K562 (cell line): ENCODE data around the gene NR6A1. TPM values are rescaled to one million over a fixed set of nuclear protein-coding genes. Genes with fewer than 3 reads are reported as not detected.
A peak's percentile ranks its signal among the peaks of the same experiment; 100 is the strongest.

ENCODE experiments used
- CBX2 ChIP-seq: fragments of 200-600 bp; sonication (generic); IDR thresholded peaks from one replicate; pipeline ENCODE4 v1.6.1; 2012; ENCODE audit warnings: mild to moderate bottlenecking, low read length, inconsistent platforms; ENCODE audit not compliant: insufficient read depth, poor library complexity, severe bottlenecking
- KDM2B ChIP-seq: fragments of 250-450 bp; sonication (Bioruptor Pico); IDR thresholded peaks from 2 replicates; pipeline ENCODE4 v1.8.0; 2021; ENCODE audit warnings: mild to moderate bottlenecking, moderate library complexity
- MAFK ChIP-seq: IDR thresholded peaks from 2 replicates; pipeline ENCODE4 v1.6.1; 2011; ENCODE audit warnings: low read length, improper control_type of control experiment
- MIER1 ChIP-seq: fragments of 450-650 bp; IDR thresholded peaks from 2 replicates; pipeline ENCODE4 v1.6.1; 2016; ENCODE audit warnings: antibody characterized with exemption, mild to moderate bottlenecking, low read depth
- MYNN ChIP-seq, 2 experiments: sonication (generic); formaldehyde crosslinking in 1 of 2; IDR thresholded peaks; 2 replicates each; pipeline versions ENCODE4 v1.5.0 to v1.6.1; 2016 to 2020; ENCODE audit warnings: antibody characterized with exemption in 1 of 2, missing genetic modification reagents in 1 of 2
- NCOA4 ChIP-seq: fragments of 450-650 bp; IDR thresholded peaks from 2 replicates; pipeline ENCODE4 v1.6.1; 2018; ENCODE audit warnings: mild to moderate bottlenecking; ENCODE audit not compliant: partially characterized antibody
- PURB ChIP-seq: sonication (generic); formaldehyde crosslinking; IDR thresholded peaks from 2 replicates; pipeline ENCODE4 v1.9.0; 2021; ENCODE audit warnings: low read depth, mild to moderate bottlenecking, missing genetic modification reagents
- SAP30 ChIP-seq: fragments of 200-600 bp; sonication (generic); IDR thresholded peaks from 2 replicates; pipeline ENCODE4 v1.6.1; 2012; ENCODE audit warnings: borderline replicate concordance, low read depth, mild to moderate bottlenecking, moderate library complexity, low read length, control low read depth, inconsistent platforms; ENCODE audit not compliant: insufficient read depth, poor library complexity, severe bottlenecking
- ZBTB7A ChIP-seq: IDR thresholded peaks from 2 replicates; pipeline ENCODE4 v1.6.1; 2011; ENCODE audit warnings: low read depth, mild to moderate bottlenecking, low read length, moderate library complexity, borderline replicate concordance; ENCODE audit not compliant: control insufficient read depth
- ZFX ChIP-seq: sonication (generic); formaldehyde crosslinking; IDR thresholded peaks from 2 replicates; pipeline ENCODE4 v1.8.0; 2022; ENCODE audit warnings: mild to moderate bottlenecking, missing genetic modification reagents, moderate library complexity
- polyA plus RNA-seq, 8 experiments: library from polyadenylated mRNA; depleted of rRNA in 4 of 8; stranded (reverse) in 5 of 8; unstranded in 3 of 8; fragments of >200 nt; fragmentation: Nextera tagmentation in 2 of 8; fragmentation: Illumina TruSeq in 1 of 8; extraction: Ambion mirVana in 2 of 8; extraction: Trizol in 1 of 8; gene quantifications; 2 replicates each; pipeline versions ENCODE4 v1.2.1 to v1.2.3, GENCODE V29; 2011 to 2014; ENCODE audit warnings: inconsistent platforms in 1 of 8, missing spikeins in 1 of 8
- total RNA-seq, 7 experiments: library from RNA; depleted of rRNA in 6 of 7; stranded (reverse); fragments of >200 nt in 6 of 7; fragmentation: Illumina TruSeq in 2 of 7; extraction: Trizol in 2 of 7; gene quantifications; 2 replicates each; pipeline versions ENCODE4 v1.2.1 to v1.2.3, GENCODE V29; 2011 to 2021; ENCODE audit warnings: low replicate concordance in 1 of 7
- TF ChIP-seq, protein P1 (sequence below): fragments of 450-650 bp; IDR thresholded peaks from 2 replicates; pipeline ENCODE4 v1.6.1; 2016; ENCODE audit warnings: low read depth, mild to moderate bottlenecking, moderate library complexity
- TF ChIP-seq, protein P2 (sequence below): fragments of 250-450 bp; sonication (Bioruptor Pico); IDR thresholded peaks from 2 replicates; pipeline ENCODE4 v1.8.0; 2021; ENCODE audit warnings: moderate library complexity, mild to moderate bottlenecking, inconsistent platforms
- TF ChIP-seq, protein P3 (sequence below): sonication (generic); IDR thresholded peaks from 2 replicates; pipeline ENCODE4 v1.6.1; 2016
- TF ChIP-seq, protein P4 (sequence below): sonication (generic); formaldehyde crosslinking; IDR thresholded peaks from 2 replicates; pipeline ENCODE4 v1.8.0; 2023; ENCODE audit warnings: missing genetic modification reagents, mild to moderate bottlenecking, borderline replicate concordance
- TF ChIP-seq, protein P5 (sequence below), 2 experiments: fragments of 450-650 bp; IDR thresholded peaks; 2 replicates each; pipeline ENCODE4 v1.6.1; 2016

Gene NR6A1
- total and polyA plus RNA-seq, 9 of the 15 experiments (the other 6 are each of a cell fraction or from before 2014, with no cell fraction given), result 9.7 to 55.4 (median 28.3) TPM

DNA sequence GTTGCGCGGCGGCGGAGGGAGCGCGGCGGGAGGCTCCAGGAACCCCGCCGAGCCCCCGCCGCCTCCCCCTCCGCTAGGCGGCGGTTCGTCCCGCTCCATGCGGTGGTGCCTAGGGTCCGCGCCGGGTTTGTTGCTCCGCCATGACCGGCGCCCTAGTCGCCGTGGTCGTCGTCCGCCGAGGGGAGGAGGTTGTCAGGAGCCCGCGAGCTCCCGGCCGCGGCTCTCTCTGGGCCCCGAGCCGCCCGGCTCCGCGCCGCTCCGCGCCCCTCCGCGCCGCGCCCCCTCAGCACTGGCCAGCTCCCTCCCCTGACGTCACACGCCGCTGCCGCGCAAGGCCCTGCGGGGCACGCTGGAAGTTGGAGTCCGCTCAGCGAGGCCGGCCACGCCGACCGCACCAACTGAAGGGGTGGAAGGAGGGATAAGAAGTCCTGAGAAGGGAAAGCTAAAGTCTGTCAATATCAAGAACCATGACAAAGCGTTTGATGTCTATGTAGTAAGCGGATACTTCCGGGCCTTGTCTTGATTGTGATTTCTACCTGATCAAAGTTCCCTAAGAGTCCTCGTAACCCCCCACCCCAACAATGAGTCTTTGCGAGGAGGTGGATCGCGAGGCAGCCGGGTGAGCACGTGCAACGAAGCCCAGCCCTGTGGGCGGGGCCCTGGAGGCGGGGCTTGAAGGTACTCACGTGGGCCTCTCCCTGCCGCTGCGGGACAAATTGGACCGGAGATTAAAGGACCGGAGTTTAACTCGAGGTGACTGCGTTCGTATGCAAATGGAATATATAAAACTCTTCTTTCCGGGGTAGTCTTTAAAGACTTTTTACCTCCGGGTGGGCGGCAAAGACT, at the start of gene NR6A1 (continued):
- TF ChIP-seq KDM2B (CRISPR knock-in tag) (no peak), MYNN (IDR thresholded peaks at IDR 0.05) (no peak), MYNN (CRISPR knock-in tag; IDR thresholded peaks at IDR 0.05) (no peak), ZBTB7A (peak; percentile 98), MIER1 (peak; percentile 65), MAFK (no peak), CBX2 (no peak), SAP30 (peak; percentile 94), NCOA4 (no peak), ZFX (CRISPR knock-in tag) (peak; percentile 49), PURB (no peak)
- TF ChIP-seq, protein P1, sequence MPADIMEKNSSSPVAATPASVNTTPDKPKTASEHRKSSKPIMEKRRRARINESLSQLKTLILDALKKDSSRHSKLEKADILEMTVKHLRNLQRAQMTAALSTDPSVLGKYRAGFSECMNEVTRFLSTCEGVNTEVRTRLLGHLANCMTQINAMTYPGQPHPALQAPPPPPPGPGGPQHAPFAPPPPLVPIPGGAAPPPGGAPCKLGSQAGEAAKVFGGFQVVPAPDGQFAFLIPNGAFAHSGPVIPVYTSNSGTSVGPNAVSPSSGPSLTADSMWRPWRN, result peak; percentile 79
- TF ChIP-seq, protein P2, sequence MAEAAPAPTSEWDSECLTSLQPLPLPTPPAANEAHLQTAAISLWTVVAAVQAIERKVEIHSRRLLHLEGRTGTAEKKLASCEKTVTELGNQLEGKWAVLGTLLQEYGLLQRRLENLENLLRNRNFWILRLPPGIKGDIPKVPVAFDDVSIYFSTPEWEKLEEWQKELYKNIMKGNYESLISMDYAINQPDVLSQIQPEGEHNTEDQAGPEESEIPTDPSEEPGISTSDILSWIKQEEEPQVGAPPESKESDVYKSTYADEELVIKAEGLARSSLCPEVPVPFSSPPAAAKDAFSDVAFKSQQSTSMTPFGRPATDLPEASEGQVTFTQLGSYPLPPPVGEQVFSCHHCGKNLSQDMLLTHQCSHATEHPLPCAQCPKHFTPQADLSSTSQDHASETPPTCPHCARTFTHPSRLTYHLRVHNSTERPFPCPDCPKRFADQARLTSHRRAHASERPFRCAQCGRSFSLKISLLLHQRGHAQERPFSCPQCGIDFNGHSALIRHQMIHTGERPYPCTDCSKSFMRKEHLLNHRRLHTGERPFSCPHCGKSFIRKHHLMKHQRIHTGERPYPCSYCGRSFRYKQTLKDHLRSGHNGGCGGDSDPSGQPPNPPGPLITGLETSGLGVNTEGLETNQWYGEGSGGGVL (CRISPR knock-in tag), result no peak
- TF ChIP-seq, protein P3, sequence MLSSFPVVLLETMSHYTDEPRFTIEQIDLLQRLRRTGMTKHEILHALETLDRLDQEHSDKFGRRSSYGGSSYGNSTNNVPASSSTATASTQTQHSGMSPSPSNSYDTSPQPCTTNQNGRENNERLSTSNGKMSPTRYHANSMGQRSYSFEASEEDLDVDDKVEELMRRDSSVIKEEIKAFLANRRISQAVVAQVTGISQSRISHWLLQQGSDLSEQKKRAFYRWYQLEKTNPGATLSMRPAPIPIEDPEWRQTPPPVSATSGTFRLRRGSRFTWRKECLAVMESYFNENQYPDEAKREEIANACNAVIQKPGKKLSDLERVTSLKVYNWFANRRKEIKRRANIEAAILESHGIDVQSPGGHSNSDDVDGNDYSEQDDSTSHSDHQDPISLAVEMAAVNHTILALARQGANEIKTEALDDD, result no peak
- TF ChIP-seq, protein P4, sequence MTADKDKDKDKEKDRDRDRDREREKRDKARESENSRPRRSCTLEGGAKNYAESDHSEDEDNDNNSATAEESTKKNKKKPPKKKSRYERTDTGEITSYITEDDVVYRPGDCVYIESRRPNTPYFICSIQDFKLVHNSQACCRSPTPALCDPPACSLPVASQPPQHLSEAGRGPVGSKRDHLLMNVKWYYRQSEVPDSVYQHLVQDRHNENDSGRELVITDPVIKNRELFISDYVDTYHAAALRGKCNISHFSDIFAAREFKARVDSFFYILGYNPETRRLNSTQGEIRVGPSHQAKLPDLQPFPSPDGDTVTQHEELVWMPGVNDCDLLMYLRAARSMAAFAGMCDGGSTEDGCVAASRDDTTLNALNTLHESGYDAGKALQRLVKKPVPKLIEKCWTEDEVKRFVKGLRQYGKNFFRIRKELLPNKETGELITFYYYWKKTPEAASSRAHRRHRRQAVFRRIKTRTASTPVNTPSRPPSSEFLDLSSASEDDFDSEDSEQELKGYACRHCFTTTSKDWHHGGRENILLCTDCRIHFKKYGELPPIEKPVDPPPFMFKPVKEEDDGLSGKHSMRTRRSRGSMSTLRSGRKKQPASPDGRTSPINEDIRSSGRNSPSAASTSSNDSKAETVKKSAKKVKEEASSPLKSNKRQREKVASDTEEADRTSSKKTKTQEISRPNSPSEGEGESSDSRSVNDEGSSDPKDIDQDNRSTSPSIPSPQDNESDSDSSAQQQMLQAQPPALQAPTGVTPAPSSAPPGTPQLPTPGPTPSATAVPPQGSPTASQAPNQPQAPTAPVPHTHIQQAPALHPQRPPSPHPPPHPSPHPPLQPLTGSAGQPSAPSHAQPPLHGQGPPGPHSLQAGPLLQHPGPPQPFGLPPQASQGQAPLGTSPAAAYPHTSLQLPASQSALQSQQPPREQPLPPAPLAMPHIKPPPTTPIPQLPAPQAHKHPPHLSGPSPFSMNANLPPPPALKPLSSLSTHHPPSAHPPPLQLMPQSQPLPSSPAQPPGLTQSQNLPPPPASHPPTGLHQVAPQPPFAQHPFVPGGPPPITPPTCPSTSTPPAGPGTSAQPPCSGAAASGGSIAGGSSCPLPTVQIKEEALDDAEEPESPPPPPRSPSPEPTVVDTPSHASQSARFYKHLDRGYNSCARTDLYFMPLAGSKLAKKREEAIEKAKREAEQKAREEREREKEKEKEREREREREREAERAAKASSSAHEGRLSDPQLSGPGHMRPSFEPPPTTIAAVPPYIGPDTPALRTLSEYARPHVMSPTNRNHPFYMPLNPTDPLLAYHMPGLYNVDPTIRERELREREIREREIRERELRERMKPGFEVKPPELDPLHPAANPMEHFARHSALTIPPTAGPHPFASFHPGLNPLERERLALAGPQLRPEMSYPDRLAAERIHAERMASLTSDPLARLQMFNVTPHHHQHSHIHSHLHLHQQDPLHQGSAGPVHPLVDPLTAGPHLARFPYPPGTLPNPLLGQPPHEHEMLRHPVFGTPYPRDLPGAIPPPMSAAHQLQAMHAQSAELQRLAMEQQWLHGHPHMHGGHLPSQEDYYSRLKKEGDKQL (CRISPR knock-in tag), result no peak
- TF ChIP-seq, protein P5, sequence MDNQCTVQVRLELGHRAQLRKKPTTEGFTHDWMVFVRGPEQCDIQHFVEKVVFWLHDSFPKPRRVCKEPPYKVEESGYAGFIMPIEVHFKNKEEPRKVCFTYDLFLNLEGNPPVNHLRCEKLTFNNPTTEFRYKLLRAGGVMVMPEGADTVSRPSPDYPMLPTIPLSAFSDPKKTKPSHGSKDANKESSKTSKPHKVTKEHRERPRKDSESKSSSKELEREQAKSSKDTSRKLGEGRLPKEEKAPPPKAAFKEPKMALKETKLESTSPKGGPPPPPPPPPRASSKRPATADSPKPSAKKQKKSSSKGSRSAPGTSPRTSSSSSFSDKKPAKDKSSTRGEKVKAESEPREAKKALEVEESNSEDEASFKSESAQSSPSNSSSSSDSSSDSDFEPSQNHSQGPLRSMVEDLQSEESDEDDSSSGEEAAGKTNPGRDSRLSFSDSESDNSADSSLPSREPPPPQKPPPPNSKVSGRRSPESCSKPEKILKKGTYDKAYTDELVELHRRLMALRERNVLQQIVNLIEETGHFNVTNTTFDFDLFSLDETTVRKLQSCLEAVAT (IDR thresholded peaks at IDR 0.05), result no peak
